22Rv1 (cell line): ENCODE data around the gene ATOX1.

Source experiments
- CTCF ChIP-seq: fragments of 450-650 bp; IDR thresholded peaks from 2 replicates; pipeline ENCODE4 v1.5.1; 2017; ENCODE audit warnings: mild to moderate bottlenecking
- ZFX ChIP-seq: fragments of 450-650 bp; IDR thresholded peaks from 2 replicates; pipeline ENCODE4 v1.6.1; 2017; ENCODE audit warnings: antibody characterized with exemption, borderline replicate concordance

- no peak for TF ChIP-seq CTCF
- no peak for TF ChIP-seq ZFX
Measured at GRCh38 chr5:151696470-151697061, 61.9 kb downstream of the ATOX1 start.
